Tibial artery (tissue), 4 donors: Measurements from ENCODE around the gene HNRNPF.
"Not testable (repeated sequence)": the region's sequence is repeated elsewhere in the genome, so short reads cannot be mapped to it uniquely, and the experiment has no call there.

Experiments used
- DNase-seq, 2 donors: peaks; one replicate each; pipeline ENCODE4 v3.0.0-alpha.2; 2019
- H3K27ac ChIP-seq, 2 donors: fragments of 200-600 bp; sonication (generic) in 1 of 2; 1 replicate in 1 of 2; 2 replicates in 1 of 2; pipeline ENCODE4 v1.5.1; 2018 to 2019; ENCODE audit warnings: mild to moderate bottlenecking in 1 of 2
- H3K27me3 ChIP-seq, 2 donors: fragments of 200-600 bp; sonication (generic) in 1 of 2; one replicate each; pipeline versions ENCODE4 v1.5.1 to v1.6.0; 2016 to 2019
- H3K36me3 ChIP-seq, 3 donors: fragments of 200-600 bp; sonication (generic) in 2 of 3; one replicate each; pipeline ENCODE4 v1.5.1; 2016 to 2019; ENCODE audit warnings: mild to moderate bottlenecking in 2 of 3
- H3K4me1 ChIP-seq, 4 donors: fragments of 200-600 bp; sonication (generic) in 2 of 4; 1 replicate in 3 of 4; 2 replicates in 1 of 4; pipeline ENCODE4 v1.5.1; 2016 to 2019
- H3K4me3 ChIP-seq, 2 donors: fragments of 200-600 bp; sonication (generic) in 1 of 2; 1 replicate in 1 of 2; 2 replicates in 1 of 2; pipeline ENCODE4 v1.5.1; 2018 to 2019; ENCODE audit warnings: mild to moderate bottlenecking in 2 of 2
- H3K9me3 ChIP-seq, 3 donors: fragments of 200-600 bp; sonication (generic) in 1 of 3; one replicate each; pipeline ENCODE4 v1.5.1; 2016 to 2019
- intact Hi-C: fragments of 100-400 bp; cut with DNase I; formaldehyde crosslinking; loops from one replicate; pipeline ENCODE4 v1.15.0; 2023; ENCODE audit warnings: low total_unique reads
- TF ChIP-seq, protein P1 (sequence below), 2 experiments: fragments of 200-600 bp in 1 of 2; fragments of 450-650 bp in 1 of 2; IDR thresholded peaks; one replicate each; pipeline ENCODE4 v1.5.1; 2017 to 2019; ENCODE audit warnings: antibody characterized with exemption in 2 of 2, mild to moderate bottlenecking in 1 of 2, moderate library complexity in 1 of 2

HNRNPF gene

DNA sequence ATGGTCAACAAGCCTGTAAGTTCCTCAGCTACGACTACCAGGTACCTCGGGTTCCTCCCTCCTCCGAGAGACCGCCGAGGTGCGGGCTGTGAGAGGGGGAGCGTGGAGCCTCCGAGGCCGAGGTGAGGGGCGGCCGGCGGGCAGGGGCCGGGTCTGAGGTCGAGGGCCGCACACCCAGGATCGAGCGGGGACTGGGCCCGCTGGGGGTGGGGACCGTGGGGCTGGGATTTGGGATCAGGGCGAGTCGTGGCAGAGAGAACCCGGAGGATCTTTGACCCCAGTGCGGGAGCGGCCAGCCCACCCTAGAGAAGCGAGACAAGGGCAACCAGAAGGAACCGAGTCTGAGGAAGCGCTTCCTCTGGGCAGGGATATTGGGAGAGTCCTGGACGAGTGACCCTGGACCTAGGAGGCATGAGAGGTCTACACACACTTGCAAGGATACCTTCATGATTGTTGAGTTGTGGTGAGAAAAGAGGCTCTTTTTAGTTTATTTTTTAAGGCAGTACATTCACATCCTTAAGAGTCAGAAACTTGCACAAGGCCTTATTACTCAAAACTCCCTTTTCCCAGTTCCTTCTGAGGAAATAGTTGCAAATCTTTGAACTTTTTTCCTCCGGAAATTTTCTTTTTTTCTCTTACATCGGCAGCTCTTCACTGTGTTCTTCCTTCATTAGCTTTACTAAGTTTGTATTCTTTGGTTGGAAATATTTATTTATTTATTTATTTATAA, 28.3 kb upstream of the HNRNPF start:
- Histone ChIP-seq H3K9me3 (no peaks in the 10 kb centered on the region), H3K36me3 (no peaks in the 10 kb centered on the region), H3K27ac (peak overlapping the region; percentile 90 to 92), H3K4me1 (peaks cover 0 to 17% (median 2%) of the 10 kb centered on the region in 4 donors), H3K27me3 (no peaks in the 10 kb centered on the region), H3K4me3 (peak overlapping the region; percentile 61)
- DNase-seq = no peak
- TF ChIP-seq, protein P1, sequence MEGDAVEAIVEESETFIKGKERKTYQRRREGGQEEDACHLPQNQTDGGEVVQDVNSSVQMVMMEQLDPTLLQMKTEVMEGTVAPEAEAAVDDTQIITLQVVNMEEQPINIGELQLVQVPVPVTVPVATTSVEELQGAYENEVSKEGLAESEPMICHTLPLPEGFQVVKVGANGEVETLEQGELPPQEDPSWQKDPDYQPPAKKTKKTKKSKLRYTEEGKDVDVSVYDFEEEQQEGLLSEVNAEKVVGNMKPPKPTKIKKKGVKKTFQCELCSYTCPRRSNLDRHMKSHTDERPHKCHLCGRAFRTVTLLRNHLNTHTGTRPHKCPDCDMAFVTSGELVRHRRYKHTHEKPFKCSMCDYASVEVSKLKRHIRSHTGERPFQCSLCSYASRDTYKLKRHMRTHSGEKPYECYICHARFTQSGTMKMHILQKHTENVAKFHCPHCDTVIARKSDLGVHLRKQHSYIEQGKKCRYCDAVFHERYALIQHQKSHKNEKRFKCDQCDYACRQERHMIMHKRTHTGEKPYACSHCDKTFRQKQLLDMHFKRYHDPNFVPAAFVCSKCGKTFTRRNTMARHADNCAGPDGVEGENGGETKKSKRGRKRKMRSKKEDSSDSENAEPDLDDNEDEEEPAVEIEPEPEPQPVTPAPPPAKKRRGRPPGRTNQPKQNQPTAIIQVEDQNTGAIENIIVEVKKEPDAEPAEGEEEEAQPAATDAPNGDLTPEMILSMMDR (IDR thresholded peaks at IDR 0.05) = no peak
- intact Hi-C loops = loop anchor here (5.0 kb wide), 1 partner anchor 40 kb away; no protein-coding TSS in a partner anchor

DNA sequence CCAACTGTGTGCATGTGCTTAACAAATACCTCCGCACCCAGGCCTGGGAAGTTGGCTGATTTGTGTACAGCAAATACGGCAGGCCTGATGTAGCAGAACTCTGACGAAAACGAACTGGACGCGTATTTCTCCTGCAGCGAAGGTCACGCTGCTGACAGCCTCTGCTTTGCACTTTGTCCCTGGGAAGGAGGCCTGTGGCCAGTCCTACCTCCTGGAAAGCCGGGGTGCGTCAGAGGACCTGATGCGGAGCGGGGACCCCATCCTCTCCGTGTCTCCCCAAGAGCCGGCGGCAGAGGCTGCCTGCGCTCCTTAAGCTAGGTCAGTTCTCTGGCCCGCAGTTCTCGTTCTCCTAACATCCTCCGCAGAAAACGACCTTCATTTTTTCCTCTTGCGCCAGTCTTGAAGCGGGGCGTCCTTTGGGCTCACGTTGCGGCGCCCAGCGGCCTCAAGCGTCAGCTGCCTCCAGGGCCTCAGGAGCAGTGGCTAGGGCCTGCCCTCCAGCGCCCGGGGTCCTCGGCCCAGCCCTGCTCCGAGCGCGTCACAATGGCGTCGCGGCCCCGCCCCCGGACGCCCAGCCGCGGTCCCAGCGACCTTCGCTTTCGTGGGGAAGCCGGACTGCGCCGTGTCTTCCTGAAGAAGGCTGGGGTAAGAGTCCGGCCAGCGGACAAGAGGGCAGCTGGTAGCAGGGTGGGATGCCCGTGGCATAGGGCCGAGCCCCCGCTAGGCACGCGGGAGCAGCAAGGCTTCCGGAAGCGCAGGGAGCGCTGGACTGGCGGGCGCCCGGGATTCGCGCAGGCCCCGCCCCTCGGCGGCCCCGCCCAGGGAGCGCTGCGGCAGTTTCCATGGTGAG, 27.5 kb upstream of the HNRNPF start, which contains the start of gene ZNF487:
Gene ZNF487, plus strand, starts transcription at position 821 of the 850 bp plus-strand sequence. CDS start 38,703 bp downstream, outside the sequence.
- H3K4me1 ChIP-seq = peaks cover 0 to 17% (median 2%) of the 10 kb centered on the region in 4 donors
- TF ChIP-seq, protein P1 (IDR thresholded peaks at IDR 0.05) = peak in 1 of 2 experiments; percentile 8
- no peaks in the 10 kb centered on the region for H3K36me3 ChIP-seq
- peak within 1 kb of the TSS; percentile 61 for H3K4me3 ChIP-seq
- no peaks in the 10 kb centered on the region for H3K27me3 ChIP-seq
- DNase-seq = peak; percentile 86 to 95
- intact Hi-C loops = loop anchor here (5.0 kb wide), 1 partner anchor 39 kb away; no protein-coding TSS in a partner anchor
- H3K27ac ChIP-seq = peak within 1 kb of the TSS; percentile 90 to 92
- no peaks in the 10 kb centered on the region for H3K9me3 ChIP-seq

DNA sequence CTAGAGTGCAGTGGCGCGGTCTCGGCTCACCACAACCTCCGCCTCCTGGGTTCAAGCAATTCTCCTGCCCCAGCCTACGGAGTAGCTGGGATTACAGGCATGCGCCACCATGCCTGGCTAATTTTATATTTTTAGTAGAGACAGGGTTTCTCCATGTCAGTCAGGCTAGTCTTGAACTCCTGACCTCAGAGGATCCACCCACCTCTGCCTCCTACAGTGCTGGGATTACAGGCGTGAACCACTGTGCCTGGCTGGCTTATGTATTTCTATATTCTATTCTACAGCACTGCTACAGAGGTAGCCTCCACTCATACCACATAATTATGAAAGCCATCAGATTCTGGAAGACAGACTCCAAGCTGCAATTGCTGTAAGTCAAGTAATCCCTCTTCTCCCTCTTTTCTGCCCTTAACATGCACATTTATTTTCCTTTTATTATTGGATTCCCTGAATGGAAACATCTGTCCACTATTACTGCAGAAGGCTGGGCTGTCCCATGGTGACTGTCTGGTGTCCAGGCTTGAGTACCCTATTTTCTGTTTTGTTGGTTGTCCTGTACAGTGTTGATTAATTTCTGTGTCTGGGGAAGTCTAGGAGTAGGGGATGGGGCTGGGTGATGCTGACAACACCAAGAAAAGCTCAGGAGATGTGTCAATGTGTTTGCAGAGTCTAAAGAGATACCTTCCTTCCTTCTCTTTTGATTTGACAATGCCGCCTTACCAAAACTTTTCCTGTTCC, 22.1 kb upstream of the HNRNPF start:
- TF ChIP-seq, protein P1 (IDR thresholded peaks at IDR 0.05) = no peak
- Histone ChIP-seq H3K9me3 (no peaks in the 10 kb centered on the region), H3K36me3 (no peaks in the 10 kb centered on the region), H3K4me1 (peaks cover 0 to 9% (median 2%) of the 10 kb centered on the region in 4 donors), H3K27me3 (no peaks in the 10 kb centered on the region), H3K27ac (no peak overlapping the region), H3K4me3 (no peak overlapping the region)
- DNase-seq = no peak
- intact Hi-C loops = no loop called here

GRCh38 chr10:43427166-43427825, 18.3 kb upstream of the HNRNPF start:
- no peak overlapping the region for H3K27ac ChIP-seq
- no peaks in the 10 kb centered on the region for H3K27me3 ChIP-seq
- H3K4me1 ChIP-seq = no peaks in the 10 kb centered on the region
- H3K4me3 ChIP-seq = no peak overlapping the region
- TF ChIP-seq, protein P1 (IDR thresholded peaks at IDR 0.05) = no peak
- no peaks in the 10 kb centered on the region for H3K9me3 ChIP-seq
- intact Hi-C loops = no loop called here
- DNase-seq = no peak
- H3K36me3 ChIP-seq = no peaks in the 10 kb centered on the region

- H3K4me3 ChIP-seq, H3K9me3 ChIP-seq, H3K36me3 ChIP-seq, DNase-seq, H3K27ac ChIP-seq, H3K27me3 ChIP-seq, H3K4me1 ChIP-seq, intact Hi-C loops: not testable (repeated sequence)
These were observed 17.5 kb upstream of the HNRNPF start for GRCh38 chr10:43426476-43426875.
